Breast epithelium (tissue), 4 donors: Measurements from ENCODE around the gene RP2. TPM values are rescaled to one million over a fixed set of nuclear protein-coding genes. Genes with fewer than 3 reads are reported as not detected.

ENCODE experiments used
- DNase-seq, 2 donors: peaks; one replicate each; pipeline ENCODE4 v3.0.0-alpha.2; 2019; ENCODE audit warnings: low spot score in 2 of 2
- H3K27ac ChIP-seq, 2 donors: fragments of 200-600 bp; sonication (generic) in 1 of 2; one replicate each; pipeline ENCODE4 v1.5.1; 2016 to 2019; ENCODE audit warnings: mild to moderate bottlenecking in 1 of 2
- H3K27me3 ChIP-seq, 2 donors: fragments of 200-600 bp; sonication (generic) in 1 of 2; one replicate each; pipeline versions ENCODE4 v1.5.1 to v1.6.0; 2017 to 2019; ENCODE audit warnings: control low read depth in 1 of 2, mild to moderate bottlenecking in 1 of 2
- H3K36me3 ChIP-seq: fragments of 200-600 bp; one replicate; pipeline ENCODE4 v1.5.1; 2019
- H3K4me1 ChIP-seq, 2 donors: fragments of 200-600 bp; sonication (generic); one replicate each; pipeline ENCODE4 v1.5.1; 2016 to 2019; ENCODE audit warnings: control low read depth in 1 of 2
- H3K4me3 ChIP-seq, 3 donors: fragments of 200-600 bp; sonication (generic); 1 replicate in 2 of 3; 2 replicates in 1 of 3; pipeline ENCODE4 v1.5.1; 2016 to 2019; ENCODE audit warnings: mild to moderate bottlenecking in 3 of 3, moderate library complexity in 2 of 3
- H3K9me3 ChIP-seq, 2 donors: fragments of 200-600 bp; sonication (generic) in 1 of 2; one replicate each; pipeline ENCODE4 v1.5.1; 2016 to 2019; ENCODE audit warnings: control low read depth in 1 of 2
- CTCF ChIP-seq, 3 donors: fragments of 450-650 bp; IDR thresholded peaks; one replicate each; pipeline ENCODE4 v1.5.1; 2016 to 2017; ENCODE audit warnings: antibody characterized with exemption in 3 of 3, mild to moderate bottlenecking in 3 of 3, moderate library complexity in 3 of 3
- POLR2A ChIP-seq: fragments of 450-650 bp; IDR thresholded peaks from one replicate; pipeline ENCODE4 v1.6.1; 2016; ENCODE audit warnings: antibody characterized with exemption, mild to moderate bottlenecking, moderate library complexity
- POLR2AphosphoS5 ChIP-seq, 3 donors: sonication (generic); formaldehyde crosslinking; IDR thresholded peaks; one replicate each; pipeline ENCODE4 v1.6.1; 2017; ENCODE audit warnings: antibody characterized with exemption in 3 of 3
- intact Hi-C: fragments of 100-400 bp; cut with DNase I; formaldehyde crosslinking; loops from one replicate; pipeline ENCODE4 v1.15.1; 2023; ENCODE audit warnings: low total_unique reads
- total RNA-seq, 3 donors: library from RNA; depleted of rRNA; stranded (reverse); fragments of >200 nt; gene quantifications; one replicate each; pipeline ENCODE4 v1.1.0, GENCODE V29; 2016

RP2 gene
- total RNA-seq, 3 donors from 2014 or later = 11.8 to 13.8 (median 12.5) TPM

DNA sequence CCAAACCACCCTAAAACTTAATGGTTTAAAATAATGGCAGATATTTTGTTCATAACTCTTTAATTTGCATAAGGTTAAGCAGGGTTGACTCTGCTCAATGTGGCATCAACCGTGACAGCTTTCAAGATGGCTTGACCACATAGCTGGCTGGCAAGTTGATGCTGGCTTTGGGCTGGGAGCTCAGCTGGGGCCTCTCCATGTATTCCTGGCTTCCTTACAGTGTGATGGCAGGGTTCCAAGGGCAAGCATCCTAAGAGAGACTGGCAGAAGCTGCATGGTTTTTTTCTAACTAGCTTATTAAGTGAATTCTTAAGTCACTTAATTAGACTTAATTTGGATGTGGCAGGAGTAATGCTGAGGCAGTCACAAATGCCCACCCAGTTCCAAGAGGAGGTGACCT is 4.5 kb downstream of the RP2 start:
- DNase-seq = no peak
- H3K36me3 ChIP-seq = no peaks in the 10 kb centered on the region
- intact Hi-C loops = no loop called here
- no peaks in the 10 kb centered on the region for H3K9me3 ChIP-seq
- H3K4me1 ChIP-seq = no peaks in the 10 kb centered on the region
- peaks cover 0 to 9% of the 10 kb centered on the region in 2 donors for H3K27me3 ChIP-seq
- no peak overlapping the region for H3K27ac ChIP-seq
- H3K4me3 ChIP-seq = no peak overlapping the region
- TF ChIP-seq POLR2A = no peak
- TF ChIP-seq CTCF (IDR thresholded peaks at IDR 0.05) = no peak
- no peak for TF ChIP-seq POLR2AphosphoS5 (IDR thresholded peaks at IDR 0.05)

DNA sequence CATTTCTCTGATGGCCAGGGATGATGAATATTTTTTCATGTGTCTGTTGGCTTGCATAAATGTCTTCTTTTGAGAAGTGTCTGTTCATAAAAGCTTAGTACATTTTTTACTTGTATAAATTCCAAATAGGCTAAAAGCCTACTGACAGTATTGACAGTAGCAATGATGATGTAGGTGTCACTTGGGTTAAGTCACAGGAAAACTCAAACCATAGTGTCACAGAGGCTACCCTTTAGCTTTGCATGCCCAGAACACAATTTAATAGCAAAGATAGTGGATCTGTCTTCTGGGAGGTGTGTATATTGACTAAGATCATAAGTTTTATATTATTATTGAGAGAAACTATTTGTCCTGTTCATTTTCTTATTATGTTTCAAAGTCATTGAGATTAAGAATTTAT is 8.1 kb downstream of the RP2 start:
- H3K36me3 ChIP-seq = no peaks in the 10 kb centered on the region
- peaks cover 0 to 11% of the 10 kb centered on the region in 2 donors for H3K27me3 ChIP-seq
- no peaks in the 10 kb centered on the region for H3K9me3 ChIP-seq
- no peaks in the 10 kb centered on the region for H3K4me1 ChIP-seq
- TF ChIP-seq CTCF (IDR thresholded peaks at IDR 0.05) (no peak), POLR2AphosphoS5 (IDR thresholded peaks at IDR 0.05) (no peak), POLR2A (no peak)
- H3K27ac ChIP-seq = no peak overlapping the region
- intact Hi-C loops = no loop called here
- no peak for DNase-seq
- H3K4me3 ChIP-seq = no peak overlapping the region

GRCh38 chrX:46849933-46850332 is 13.1 kb downstream of the RP2 start:
- DNase-seq = no peak
- Histone ChIP-seq H3K27ac (no peak overlapping the region), H3K4me1 (no peaks in the 10 kb centered on the region), H3K27me3 (peaks cover 0 to 20% of the 10 kb centered on the region in 2 donors), H3K36me3 (no peaks in the 10 kb centered on the region), H3K9me3 (no peaks in the 10 kb centered on the region), H3K4me3 (no peak overlapping the region)
- intact Hi-C loops = no loop called here
- TF ChIP-seq CTCF (IDR thresholded peaks at IDR 0.05) (no peak), POLR2AphosphoS5 (IDR thresholded peaks at IDR 0.05) (no peak), POLR2A (no peak)

GRCh38 chrX:46850771-46851170 is 13.9 kb downstream of the RP2 start:
- intact Hi-C loops = no loop called here
- no peaks in the 10 kb centered on the region for H3K36me3 ChIP-seq
- H3K4me1 ChIP-seq = no peaks in the 10 kb centered on the region
- H3K9me3 ChIP-seq = no peaks in the 10 kb centered on the region
- H3K4me3 ChIP-seq = no peak overlapping the region
- peaks cover 0 to 19% of the 10 kb centered on the region in 2 donors for H3K27me3 ChIP-seq
- H3K27ac ChIP-seq = no peak overlapping the region
- no peak for TF ChIP-seq POLR2AphosphoS5 (IDR thresholded peaks at IDR 0.05)
- no peak for TF ChIP-seq POLR2A
- TF ChIP-seq CTCF (IDR thresholded peaks at IDR 0.05) = no peak
- no peak for DNase-seq

- Histone ChIP-seq H3K4me1 (no peaks in the 10 kb centered on the region), H3K4me3 (no peak overlapping the region), H3K27ac (no peak overlapping the region), H3K36me3 (no peaks in the 10 kb centered on the region), H3K9me3 (no peaks in the 10 kb centered on the region), H3K27me3 (peaks cover 0 to 19% of the 10 kb centered on the region in 2 donors)
- no peak for TF ChIP-seq POLR2A
- no peak for TF ChIP-seq POLR2AphosphoS5 (IDR thresholded peaks at IDR 0.05)
- TF ChIP-seq CTCF (IDR thresholded peaks at IDR 0.05) = no peak
- DNase-seq = no peak
- intact Hi-C loops = no loop called here
Observed at GRCh38 chrX:46856483-46856882, 19.6 kb downstream of the RP2 start.
